Nucleus accumbens (tissue), 56 donors: ENCODE results near the gene SLC35B2.
"Not testable (repeated sequence)": the region's sequence is repeated elsewhere in the genome, so short reads cannot be mapped to it uniquely, and the experiment has no call there.

Source experiments
- DNase-seq, 56 donors: peaks; one replicate each; lab custom pipeline; 2025; lab: John Stamatoyannopoulos, UW

SLC35B2 gene

DNA sequence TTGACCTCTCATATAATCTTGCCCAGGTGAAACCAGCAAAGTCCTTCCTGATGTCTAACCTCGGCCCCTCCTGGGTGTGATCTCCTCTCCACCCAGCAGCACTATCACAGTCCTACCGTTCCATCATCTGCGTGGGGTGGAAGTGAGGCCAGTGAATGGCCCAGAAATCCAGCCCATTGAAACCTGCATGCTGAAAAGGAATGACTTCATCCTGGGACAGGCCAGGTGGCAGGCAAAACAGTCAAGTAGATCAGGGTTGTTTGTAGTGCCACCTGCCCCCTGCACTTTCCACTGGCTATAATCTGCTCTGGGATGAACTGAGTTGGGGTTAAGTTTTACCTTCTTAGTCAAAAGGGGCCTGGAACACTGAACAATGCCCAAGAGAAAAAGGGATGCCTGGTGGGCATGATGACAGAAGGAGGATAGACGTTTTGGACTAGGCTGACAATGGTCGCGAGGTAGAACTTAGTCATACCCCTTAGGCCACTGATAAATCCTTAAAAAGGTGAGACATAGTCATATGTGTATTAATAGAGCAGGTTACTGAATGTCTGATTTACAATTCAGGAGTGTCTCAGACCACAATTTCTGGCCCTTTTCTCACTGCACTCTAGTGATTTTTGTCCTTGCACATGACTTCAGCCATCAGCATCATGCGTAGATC, 18.5 kb downstream of the SLC35B2 start:
- DNase-seq, result no peak

DNA sequence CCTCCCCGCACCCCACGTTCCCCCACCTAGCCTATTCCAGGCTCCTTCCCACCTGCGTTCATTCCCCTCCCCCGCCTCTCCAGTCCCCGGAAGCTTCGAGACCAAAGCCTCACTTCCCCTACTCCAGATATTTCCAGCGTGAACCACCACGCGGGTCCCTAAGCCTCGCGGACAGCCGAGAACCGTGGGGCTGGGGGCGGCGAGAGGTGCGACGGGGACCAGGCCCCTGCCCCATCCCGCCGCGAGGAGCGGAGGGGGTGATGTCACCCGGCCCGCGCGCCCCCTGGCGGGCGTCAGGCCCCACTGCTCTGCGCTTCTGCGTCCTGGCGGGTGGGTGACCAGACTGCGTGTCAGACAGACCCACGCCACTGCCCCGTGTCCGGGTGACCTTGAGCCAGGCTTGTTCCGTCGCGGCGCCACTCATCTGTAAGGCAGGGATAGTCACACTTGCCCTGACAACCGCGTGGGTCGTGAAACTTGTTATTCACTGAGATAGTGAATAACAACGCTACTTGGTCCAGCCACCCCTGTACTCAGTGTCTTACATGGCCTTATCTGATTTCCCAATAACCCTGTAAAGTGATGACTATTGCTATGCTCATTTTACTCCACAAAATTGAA, 19.4 kb downstream of the SLC35B2 start:
- DNase-seq, result peak in 52 of 56 donors; percentile 22 to 89 (median 74)

DNA sequence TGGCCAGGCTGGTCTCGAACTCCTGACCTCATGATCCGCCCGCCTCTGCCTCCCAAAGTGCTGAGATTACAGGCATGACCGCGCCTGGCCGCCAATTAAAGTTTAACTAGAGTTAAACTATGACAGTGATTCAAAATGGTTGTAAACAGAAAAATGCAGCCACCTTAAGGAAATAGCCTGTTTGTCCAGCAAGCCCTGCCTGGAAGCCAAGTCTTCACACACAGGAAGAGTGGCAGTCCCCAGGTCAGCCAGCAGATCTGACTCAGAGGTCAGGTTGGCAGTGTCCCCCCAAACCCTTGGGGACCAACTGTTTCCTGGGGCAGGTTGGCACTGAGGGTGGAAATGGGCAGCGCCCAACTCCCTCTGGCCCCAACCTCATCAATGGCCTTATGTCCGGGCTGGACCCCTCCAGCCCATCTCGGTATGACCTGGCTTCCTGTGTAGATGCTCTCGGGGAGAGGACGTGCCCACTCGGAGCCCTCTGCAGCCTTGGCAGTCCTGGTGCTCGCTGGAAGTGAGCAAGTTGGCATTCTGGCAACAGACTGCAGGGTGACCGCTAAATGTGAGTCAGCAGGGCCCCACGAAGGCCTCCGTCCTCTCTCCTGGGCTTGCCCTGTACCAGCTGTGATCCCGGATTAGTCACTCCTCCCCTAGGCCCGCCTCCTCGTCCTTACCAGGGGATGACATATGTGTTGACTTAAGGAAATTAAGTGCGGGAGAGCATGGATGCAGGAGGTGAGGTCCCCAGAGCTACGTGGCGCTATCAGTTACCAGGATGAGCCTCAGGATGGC, 20.1 kb downstream of the SLC35B2 start:
- peak in 48 of 56 donors; percentile 28 to 95 (median 74) for DNase-seq

DNA sequence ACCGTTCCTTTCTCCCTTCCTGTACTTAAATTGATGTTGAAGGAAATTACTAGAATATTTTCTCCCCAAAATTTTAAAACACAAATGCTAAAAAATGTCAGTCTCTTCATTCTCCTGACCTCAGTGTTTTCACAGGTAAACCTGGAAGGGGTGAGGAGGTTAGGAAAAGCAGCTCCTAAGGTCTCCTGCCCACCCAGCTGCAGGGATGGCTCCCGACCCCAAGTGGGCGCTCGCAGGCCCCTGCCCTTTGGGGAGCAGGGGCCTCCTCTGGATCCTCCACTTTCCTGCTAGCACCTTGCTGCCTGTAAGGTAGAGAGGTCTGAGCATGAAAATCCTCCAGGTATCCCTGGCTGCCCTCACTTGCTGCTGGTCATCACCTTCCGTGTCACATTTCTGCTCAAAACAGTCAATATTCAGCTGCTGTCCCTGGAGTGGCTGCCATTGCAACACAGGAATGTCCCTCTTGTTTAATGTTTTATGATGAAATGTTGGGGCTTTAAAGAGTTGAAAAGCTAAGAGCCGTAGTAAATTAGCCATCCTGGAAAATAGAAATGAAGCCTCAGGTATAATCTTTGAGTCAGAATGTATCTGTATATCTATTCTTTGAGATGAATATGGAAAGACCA, 21.3 kb downstream of the SLC35B2 start:
- DNase-seq, result no peak

DNA sequence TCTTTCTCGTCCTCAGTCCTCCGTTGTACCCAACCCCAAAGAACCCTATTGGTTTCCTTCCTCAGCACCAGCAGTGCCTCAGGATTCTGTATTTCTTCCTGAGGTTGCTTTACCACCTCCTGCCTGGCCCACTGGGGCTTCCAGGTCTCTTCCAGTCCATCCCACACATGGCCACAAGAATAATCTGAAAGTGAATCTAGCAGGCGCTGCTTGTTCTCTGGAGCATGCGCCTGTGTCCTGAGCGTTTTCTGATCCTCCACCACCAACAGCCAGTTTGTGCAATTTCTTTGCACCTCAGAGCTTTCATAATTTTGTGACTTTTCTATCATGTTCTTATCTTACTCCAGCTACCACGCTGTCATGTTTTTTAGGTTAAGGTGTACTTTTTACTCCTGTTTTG, 22.1 kb downstream of the SLC35B2 start:
- DNase-seq, result no peak

DNA sequence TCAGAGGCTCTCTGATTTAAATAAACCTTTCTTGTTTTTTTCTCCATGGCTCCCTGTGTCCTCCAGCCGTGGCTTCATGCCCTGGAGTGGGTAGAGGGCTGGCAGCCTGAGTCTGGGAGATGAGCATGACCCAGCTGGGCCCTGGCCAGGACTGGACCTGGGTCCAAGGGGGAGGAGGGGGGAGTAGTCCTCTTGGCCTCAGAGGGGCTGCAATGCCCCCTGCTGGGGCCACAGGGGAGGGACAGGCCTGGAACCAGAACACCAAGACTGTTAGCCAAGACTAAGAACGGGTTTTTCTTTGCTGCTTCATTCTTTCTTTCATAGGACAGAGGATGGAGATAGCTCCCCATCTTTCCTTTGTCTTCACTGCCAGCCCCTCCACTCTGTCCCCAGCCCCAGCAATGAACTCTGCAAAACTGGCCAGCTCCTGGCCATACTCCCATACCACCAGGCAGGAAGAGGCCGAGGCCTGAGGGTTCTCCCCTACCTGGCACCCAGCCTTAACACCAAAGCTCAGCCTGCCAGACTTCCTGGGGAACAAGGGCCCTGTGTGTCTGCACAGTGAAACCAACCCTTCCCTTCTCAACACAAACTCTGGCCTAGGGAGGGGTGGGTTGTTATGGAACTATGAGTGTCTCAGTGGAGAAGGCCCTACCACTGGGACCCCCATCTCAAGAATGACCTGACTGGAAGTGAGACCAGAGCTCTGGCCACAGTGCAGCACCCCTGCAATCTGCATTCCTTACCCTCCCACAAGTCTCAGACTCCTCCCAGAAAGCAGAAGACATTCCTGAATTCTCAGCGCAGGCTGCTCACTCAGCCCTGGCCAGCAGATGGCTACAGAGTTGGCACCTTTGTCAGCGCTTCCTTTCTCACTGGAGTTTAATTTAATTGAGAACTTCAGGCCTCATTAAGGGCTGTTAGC, 23.0 kb downstream of the SLC35B2 start:
- DNase-seq, result peak in 54 of 56 donors; percentile 29 to 91 (median 79)

DNA sequence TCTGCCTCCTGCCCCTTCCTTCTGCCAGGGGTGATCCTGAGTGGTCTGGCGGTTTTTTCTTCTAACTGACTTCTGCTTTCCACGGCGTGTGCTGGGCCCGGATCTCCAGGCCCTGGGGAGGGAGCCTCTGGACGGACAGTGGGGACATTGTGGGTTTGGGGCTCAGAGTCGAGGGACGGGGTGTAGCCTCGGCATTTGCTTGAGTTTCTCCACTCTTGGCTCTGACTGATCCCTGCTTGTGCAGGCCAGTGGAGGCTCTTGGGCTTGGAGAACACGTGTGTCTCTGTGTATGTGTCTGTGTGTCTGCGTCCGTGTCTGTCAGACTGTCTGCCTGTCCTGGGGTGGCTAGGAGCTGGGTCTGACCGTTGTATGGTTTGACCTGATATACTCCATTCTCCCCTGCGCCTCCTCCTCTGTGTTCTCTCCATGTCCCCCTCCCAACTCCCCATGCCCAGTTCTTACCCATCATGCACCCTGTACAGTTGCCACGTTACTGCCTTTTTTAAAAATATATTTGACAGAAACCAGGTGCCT, 23.7 kb downstream of the SLC35B2 start:
- peak in 2 of 56 donors; percentile 32 to 43 for DNase-seq

DNA sequence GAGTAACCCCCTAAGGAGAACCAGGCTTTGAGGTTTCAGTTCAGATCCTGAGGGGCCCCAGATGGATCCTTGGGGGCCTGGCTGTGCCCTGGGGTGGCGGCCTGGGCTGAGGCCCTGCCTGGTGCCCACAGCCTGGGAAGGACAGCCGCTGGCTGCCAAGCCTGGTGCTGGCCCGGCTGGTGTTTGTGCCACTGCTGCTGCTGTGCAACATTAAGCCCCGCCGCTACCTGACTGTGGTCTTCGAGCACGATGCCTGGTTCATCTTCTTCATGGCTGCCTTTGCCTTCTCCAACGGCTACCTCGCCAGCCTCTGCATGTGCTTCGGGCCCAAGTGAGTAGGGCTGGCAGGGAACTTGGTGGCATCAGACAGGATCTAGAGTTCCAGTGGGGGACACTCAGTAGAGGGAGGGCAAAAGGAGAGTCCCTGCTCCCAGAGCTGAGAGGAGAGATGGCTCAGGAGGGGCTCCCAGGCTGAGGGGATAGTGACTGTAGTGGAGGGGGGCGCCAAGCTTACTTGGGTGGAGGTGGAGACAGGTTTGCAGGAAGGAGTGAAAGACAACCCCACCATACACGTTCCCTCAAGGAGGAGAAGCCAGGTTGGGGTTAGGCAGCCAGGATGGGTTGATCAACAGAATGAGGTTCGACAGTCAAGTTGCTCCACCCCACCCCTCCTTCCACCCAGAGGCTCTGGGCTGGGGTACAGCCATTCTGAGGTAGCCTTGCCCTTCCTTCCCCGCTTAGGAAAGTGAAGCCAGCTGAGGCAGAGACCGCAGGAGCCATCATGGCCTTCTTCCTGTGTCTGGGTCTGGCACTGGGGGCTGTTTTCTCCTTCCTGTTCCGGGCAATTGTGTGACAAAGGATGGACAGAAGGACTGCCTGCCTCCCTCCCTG, 24.4 kb downstream of the SLC35B2 start:
- peak in 1 of 56 donors; percentile 26 for DNase-seq

DNA sequence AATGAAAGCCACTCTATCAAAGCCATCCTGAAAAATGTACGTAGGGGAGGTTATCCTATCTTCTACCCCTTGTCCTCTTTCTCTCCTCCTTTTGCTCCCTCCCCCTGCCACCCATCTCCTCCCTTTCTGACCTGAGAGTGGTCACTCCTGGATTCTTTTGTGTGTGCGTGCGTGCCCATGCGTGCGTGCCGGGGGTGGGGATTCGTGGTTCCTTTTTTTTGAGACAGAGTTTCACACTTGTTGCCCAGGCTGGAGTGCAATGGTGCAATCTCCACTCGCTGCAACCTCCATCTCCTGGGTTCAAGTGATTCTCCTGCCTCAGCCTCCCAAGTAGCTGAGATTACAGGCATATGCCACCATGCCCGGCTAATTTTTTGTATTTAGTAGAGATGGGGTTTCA, 25.9 kb downstream of the SLC35B2 start:
- not testable (repeated sequence) for DNase-seq

DNA sequence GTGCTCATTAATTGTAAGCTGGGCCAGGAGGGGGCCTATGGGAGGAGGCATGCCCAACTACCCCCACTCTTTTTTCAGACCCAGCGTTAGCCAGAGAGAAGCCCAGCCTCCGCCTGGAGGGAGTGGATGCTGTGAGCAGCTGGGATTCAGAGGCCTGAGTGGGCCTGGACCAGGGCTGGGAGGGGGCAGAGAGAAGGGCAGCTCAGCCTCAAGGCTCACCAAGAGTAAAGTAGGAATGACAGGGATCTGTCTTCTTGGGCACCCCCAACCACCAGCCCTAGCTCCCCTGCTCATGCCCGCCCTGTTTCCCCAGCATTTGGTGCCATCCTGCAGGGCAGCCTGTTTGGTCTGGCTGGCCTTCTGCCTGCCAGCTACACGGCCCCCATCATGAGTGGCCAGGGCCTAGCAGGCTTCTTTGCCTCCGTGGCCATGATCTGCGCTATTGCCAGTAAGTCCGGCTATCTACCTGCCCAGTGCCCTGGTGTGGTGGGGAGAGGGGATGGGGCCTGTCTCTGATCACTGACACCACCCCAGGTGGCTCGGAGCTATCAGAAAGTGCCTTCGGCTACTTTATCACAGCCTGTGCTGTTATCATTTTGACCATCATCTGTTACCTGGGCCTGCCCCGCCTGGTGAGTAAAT, 27.2 kb downstream of the SLC35B2 start:
- no peak for DNase-seq

DNA sequence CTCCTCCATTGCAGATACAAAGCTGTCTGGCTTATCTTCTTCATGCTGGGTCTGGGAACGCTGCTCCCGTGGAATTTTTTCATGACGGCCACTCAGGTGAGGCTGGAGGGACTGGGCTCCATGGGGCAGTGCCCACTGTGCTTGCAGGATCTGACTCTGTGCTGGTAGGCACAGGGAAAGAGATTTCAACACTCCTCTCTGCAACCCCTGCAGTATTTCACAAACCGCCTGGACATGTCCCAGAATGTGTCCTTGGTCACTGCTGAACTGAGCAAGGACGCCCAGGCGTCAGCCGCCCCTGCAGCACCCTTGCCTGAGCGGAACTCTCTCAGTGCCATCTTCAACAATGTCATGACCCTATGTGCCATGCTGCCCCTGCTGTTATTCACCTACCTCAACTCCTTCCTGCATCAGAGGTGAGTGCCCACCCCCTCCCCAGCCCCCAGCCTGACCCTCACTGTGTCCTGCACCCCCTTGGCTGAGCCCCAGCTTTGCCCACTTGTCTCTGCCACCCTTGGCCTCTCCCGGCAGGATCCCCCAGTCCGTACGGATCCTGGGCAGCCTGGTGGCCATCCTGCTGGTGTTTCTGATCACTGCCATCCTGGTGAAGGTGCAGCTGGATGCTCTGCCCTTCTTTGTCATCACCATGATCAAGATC, 27.8 kb downstream of the SLC35B2 start:
- no peak for DNase-seq

DNA sequence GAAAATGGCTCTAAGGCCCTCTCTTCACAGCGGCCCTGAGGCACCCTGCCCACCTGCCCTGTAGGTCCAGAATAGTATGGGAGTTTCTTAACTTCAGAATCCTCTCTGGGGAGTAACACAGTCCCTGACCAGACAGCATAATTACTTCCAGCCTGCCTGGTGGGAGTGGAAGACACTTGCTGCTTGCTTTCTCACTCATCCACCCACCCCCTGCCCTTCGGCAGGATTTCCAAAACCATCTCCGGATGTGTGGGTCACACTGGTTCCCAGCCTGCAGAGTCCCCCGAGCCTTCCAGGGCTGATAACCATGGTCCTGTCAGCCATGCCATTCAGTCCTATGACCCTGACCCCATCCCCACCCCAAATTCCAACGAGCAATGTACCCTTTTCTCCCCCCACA, 28.5 kb downstream of the SLC35B2 start:
- DNase-seq, result no peak

DNA sequence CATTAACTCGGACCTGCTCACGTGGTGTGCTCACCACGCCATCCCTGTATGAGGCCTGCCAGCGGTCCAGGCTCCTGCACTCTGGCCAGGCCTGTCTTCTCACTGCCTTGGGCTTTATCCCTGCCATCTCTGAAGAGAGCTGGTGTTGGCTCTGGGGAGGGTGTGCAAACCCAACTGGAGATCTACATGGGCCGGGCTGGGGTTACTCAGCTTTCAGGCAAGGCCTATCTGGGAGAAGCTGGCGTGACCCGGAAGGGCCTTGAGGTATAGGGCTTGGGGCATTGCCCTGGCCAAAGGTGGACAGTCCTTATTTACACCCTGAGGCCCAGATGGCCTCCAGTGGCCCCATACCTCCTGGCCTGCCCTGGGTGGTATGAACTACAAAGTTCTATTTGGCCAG, 28.9 kb downstream of the SLC35B2 start:
- DNase-seq, result no peak

DNA sequence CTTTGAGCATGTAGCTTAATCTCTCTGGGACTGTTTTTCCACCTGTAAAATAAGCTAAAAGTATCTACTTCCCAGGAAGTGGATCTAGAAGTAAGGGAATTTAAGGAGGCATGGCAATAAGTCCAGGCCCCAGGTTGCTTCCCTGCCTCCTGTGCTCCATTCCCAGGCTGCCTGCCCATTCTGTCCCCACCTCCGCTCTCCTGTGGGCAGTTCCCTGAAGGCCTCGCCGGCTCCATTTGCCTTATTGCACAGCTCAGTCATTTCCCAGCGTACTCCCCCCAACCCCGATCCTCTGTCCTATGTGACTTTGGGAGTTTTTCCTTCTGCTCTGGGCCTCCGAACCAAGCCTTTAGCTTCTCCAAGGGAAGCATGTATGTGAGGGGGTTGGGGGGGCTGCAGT, 29.3 kb downstream of the SLC35B2 start:
- no peak for DNase-seq

DNA sequence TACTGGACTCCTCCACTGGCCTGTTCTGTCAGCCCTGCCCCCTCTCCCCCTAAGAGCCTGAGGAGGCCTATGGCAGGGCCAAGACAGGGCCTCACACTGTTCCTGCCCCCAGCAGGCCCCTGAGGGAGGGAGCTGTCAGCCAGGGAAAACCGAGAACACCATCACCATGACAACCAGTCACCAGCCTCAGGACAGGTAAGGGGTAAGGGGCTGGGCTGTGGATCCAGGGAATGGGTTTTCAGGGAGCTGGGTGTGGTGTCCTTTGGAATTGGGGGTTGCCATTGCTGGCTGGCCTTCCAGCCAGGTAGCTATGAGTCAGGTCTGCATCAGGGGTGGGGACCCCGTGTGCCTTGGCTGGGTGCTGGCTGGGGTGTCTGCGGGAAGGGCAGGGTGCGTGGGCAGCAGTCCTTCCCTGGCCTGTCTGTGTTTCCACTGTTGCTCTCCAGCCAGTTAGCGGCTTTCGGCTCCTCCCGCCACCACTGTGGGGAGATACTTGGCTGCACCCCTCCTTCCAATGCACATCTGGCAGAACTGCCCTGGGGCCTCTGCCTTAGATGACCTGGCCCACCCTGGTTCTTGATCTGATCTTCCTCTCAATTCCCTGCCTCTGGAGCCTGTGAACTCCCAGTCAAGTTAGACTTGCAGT, 30.1 kb downstream of the SLC35B2 start:
- DNase-seq, result peak in 3 of 56 donors; percentile 50 to 72 (median 53)

DNA sequence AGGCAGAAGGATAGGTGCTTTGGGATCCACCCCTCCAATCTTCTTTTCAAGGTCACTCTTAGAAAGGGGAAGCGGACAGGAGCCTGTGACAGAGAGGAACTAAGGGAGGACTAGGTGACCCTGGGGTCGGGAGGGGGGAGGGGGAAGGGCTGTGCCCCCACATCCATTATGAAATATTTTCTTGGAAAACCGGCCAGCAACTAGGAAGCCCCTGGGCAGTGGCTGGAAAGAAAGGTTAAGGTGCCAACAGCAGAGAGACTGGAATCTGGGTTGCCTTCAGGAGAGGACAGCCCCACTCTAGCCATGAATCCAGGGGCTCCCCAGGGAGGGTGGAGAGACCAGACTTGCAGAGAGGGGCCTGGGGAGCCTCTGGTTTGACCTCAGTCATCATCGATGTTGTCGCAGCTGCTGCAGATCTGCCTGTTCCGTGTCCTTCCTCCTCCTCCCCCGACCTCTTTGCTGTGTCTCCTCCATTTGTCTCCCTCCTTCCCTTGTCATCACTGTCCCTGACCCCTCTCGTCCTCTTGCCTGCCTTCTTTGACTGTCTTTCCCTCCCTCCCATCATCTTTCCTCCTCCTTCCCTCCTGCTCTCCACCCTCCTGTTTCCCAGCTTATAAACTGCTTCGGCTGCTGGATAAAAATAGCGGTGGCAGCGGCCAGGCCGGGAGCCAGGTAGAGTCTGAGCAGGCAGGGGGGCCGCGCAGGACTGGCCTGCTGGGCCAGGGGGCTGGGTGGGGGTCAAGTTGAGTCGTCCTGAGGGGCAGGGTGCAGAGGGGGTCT, 30.8 kb downstream of the SLC35B2 start:
- peak in 13 of 56 donors; percentile 5 to 58 (median 17) for DNase-seq
